H1 (cell line): Measurements from ENCODE around the gene LMTK2. TPM values are rescaled to one million over a fixed set of nuclear protein-coding genes. Genes with fewer than 3 reads are reported as not detected.

Experiments used
- CTCF ChIA-PET: fragments of 300-600 bp; sonication (Branson Sonifier 250); formaldehyde crosslinking; loops from one replicate; lab custom pipeline; 2021; ENCODE audit not compliant: partially characterized antibody; lab: Charles Lee
- POLR2A ChIA-PET: fragments of 300-600 bp; sonication (Branson Sonifier 250); formaldehyde crosslinking; loops from one replicate; lab custom pipeline; 2021; ENCODE audit warnings: inconsistent platforms; ENCODE audit not compliant: partially characterized antibody; lab: Charles Lee
- DNase-seq, 2 experiments: peaks; one replicate each; pipeline versions ENCODE4 v3.0.0 to v3.0.0-alpha.2; 2010 to 2022; ENCODE audit warnings: low spot score in 2 of 2, low read depth in 1 of 2, mixed read lengths in 1 of 2
- FAIRE-seq: peaks from 2 replicates; lab custom pipeline; 2011; peaks lifted over from hg19 to GRCh38; lab: Jason Lieb, UNC
- H2AFZ ChIP-seq: 2 replicates; pipeline ENCODE4 v1.8.1; 2012; ENCODE audit warnings: low read length, inconsistent platforms
- H2AK5ac ChIP-seq: 2 replicates; pipeline ENCODE4 v1.6.1; 2013; ENCODE audit warnings: low read depth, low read length
- H2BK120ac ChIP-seq: replicated peaks from 2 replicates; pipeline ENCODE3; 2013; ENCODE audit warnings: low read depth, low read length, inconsistent platforms
- H2BK12ac ChIP-seq: 2 replicates; pipeline ENCODE4 v1.6.1; 2013; ENCODE audit warnings: low read depth, low read length
- H2BK15ac ChIP-seq: 2 replicates; pipeline ENCODE4 v1.6.1; 2013; ENCODE audit warnings: low read length
- H2BK20ac ChIP-seq: 2 replicates; pipeline ENCODE4 v1.6.1; 2013; ENCODE audit warnings: low read length
- H2BK5ac ChIP-seq: 2 replicates; pipeline ENCODE4 v1.6.1; 2013; ENCODE audit warnings: low read depth, low read length
- H3K14ac ChIP-seq: 2 replicates; pipeline ENCODE4 v1.6.1; 2013; ENCODE audit warnings: inconsistent platforms; ENCODE audit not compliant: insufficient read length
- H3K18ac ChIP-seq: 2 replicates; pipeline ENCODE4 v1.6.1; 2013; ENCODE audit warnings: low read length; ENCODE audit errors: extremely low read depth
- H3K23ac ChIP-seq: 2 replicates; pipeline ENCODE4 v1.6.1; 2013; ENCODE audit warnings: inconsistent platforms; ENCODE audit not compliant: insufficient read length
- H3K23me2 ChIP-seq: 2 replicates; pipeline ENCODE4 v1.6.1; 2013; ENCODE audit warnings: low read depth, low read length
- H3K27ac ChIP-seq: 2 replicates; pipeline ENCODE4 v1.6.1; 2011; ENCODE audit warnings: low read depth, low read length, inconsistent platforms
- H3K27me3 ChIP-seq, 4 experiments: replicated peaks in 1 of 4; 1 replicate in 1 of 4; 2 replicates in 3 of 4; pipeline versions ENCODE4 v1.6.1 to v1.8.1; 2011 to 2013; ENCODE audit warnings: low read length in 3 of 4, mild to moderate bottlenecking in 3 of 4, inconsistent platforms in 2 of 4, mixed read lengths in 2 of 4, moderate library complexity in 1 of 4; ENCODE audit not compliant: control insufficient read depth in 3 of 4, insufficient read depth in 3 of 4; ENCODE audit errors: extremely low read depth in 1 of 4
- H3K36me3 ChIP-seq, 4 experiments: 2 replicates each; pipeline versions ENCODE4 v1.6.1 to v1.8.1; 2011 to 2013; ENCODE audit warnings: mild to moderate bottlenecking in 4 of 4, low read length in 3 of 4, moderate library complexity in 2 of 4, control low read depth in 1 of 4, inconsistent platforms in 1 of 4; ENCODE audit not compliant: insufficient read depth in 4 of 4, control insufficient read depth in 2 of 4
- H3K4ac ChIP-seq: replicated peaks from 2 replicates; pipeline ENCODE3; 2013; ENCODE audit warnings: low read length, low read depth, mixed read lengths, inconsistent platforms; ENCODE audit not compliant: insufficient read length
- H3K4me1 ChIP-seq, 4 experiments: replicated peaks in 1 of 4; 1 replicate in 1 of 4; 2 replicates in 3 of 4; pipeline versions ENCODE4 v1.6.1 to v1.8.1; 2011 to 2013; ENCODE audit warnings: low read length in 3 of 4, inconsistent platforms in 2 of 4, mixed read lengths in 1 of 4; ENCODE audit not compliant: insufficient read depth in 4 of 4, control insufficient read depth in 3 of 4
- H3K4me2 ChIP-seq, 2 experiments: 2 replicates each; pipeline versions ENCODE4 v1.6.1 to v1.8.1; 2011 to 2013; ENCODE audit warnings: low read depth in 2 of 2, low read length in 2 of 2, control low read depth in 1 of 2, inconsistent platforms in 1 of 2, mild to moderate bottlenecking in 1 of 2; ENCODE audit not compliant: insufficient read depth in 1 of 2
- H3K4me3 ChIP-seq, 4 experiments: fragments of 200-600, 300-600 bp in 1 of 4; sonication (generic), shearing (Covaris generic), sonication (Bioruptor Twin) in 1 of 4; 2 replicates each; pipeline versions ENCODE4 v1.5.1 to v1.8.1; 2011 to 2016; ENCODE audit warnings: low read length in 4 of 4, low read depth in 3 of 4, control low read depth in 2 of 4, inconsistent platforms in 2 of 4, mild to moderate bottlenecking in 2 of 4, mixed read lengths in 1 of 4, moderate library complexity in 1 of 4; ENCODE audit not compliant: insufficient read depth in 2 of 4; ENCODE audit errors: extremely low read depth in 1 of 4
- H3K56ac ChIP-seq: replicated peaks from 2 replicates; pipeline ENCODE3; 2013; ENCODE audit warnings: low read depth, mild to moderate bottlenecking, mixed read lengths, low read length, inconsistent platforms; ENCODE audit not compliant: insufficient read length
- H3K79me1 ChIP-seq: 2 replicates; pipeline ENCODE4 v1.6.1; 2013; ENCODE audit warnings: low read depth, low read length, control low read depth
- H3K79me2 ChIP-seq, 2 experiments: 2 replicates each; pipeline versions ENCODE4 v1.6.1 to v1.8.1; 2012 to 2013; ENCODE audit warnings: low read length in 2 of 2, mild to moderate bottlenecking in 2 of 2, inconsistent platforms in 1 of 2; ENCODE audit not compliant: insufficient read depth in 2 of 2, control insufficient read depth in 1 of 2
- H3K9ac ChIP-seq, 4 experiments: replicated peaks in 1 of 4; 1 replicate in 1 of 4; 2 replicates in 3 of 4; pipeline versions ENCODE4 v1.6.1 to v1.8.1; 2011 to 2013; ENCODE audit warnings: low read depth in 3 of 4, low read length in 3 of 4, control low read depth in 2 of 4, mild to moderate bottlenecking in 2 of 4, moderate library complexity in 2 of 4, inconsistent platforms in 1 of 4; ENCODE audit errors: extremely low read depth in 1 of 4
- H3K9me3 ChIP-seq, 2 experiments: 2 replicates each; pipeline versions ENCODE4 v1.6.1 to v1.8.1; 2012 to 2013; ENCODE audit warnings: mild to moderate bottlenecking in 2 of 2, moderate library complexity in 2 of 2, control low read depth in 1 of 2, inconsistent platforms in 1 of 2, low read depth in 1 of 2, low read length in 1 of 2, mixed read lengths in 1 of 2; ENCODE audit not compliant: insufficient read depth in 2 of 2
- H4K20me1 ChIP-seq, 2 experiments: replicated peaks in 1 of 2; 2 replicates each; pipeline versions ENCODE3 to v1.8.1; 2011 to 2013; ENCODE audit warnings: inconsistent platforms in 2 of 2, low read length in 2 of 2, mild to moderate bottlenecking in 1 of 2; ENCODE audit not compliant: insufficient read depth in 2 of 2, control insufficient read depth in 1 of 2
- H4K5ac ChIP-seq: 2 replicates; pipeline ENCODE4 v1.6.1; 2013; ENCODE audit warnings: low read length, low read depth, mixed read lengths, inconsistent platforms; ENCODE audit not compliant: insufficient read length
- H4K8ac ChIP-seq: 2 replicates; pipeline ENCODE4 v1.8.0; 2013; ENCODE audit warnings: mild to moderate bottlenecking, moderate library complexity, low read length, inconsistent platforms; ENCODE audit not compliant: insufficient read depth; ENCODE audit errors: extremely low read depth
- H4K91ac ChIP-seq: replicated peaks from 2 replicates; pipeline ENCODE3; 2013; ENCODE audit warnings: low read length, mixed read lengths, inconsistent platforms; ENCODE audit not compliant: insufficient read length
- ATF2 ChIP-seq: IDR thresholded peaks from 2 replicates; pipeline ENCODE4 v1.6.1; 2012; ENCODE audit warnings: low read length, inconsistent platforms
- WGBS, 2 experiments: shearing (Covaris generic) in 1 of 2; methylation state at CpG; one replicate each; pipeline versions ENCODE4 v1.1.6 to v1.1.7; 2013 to 2015; ENCODE audit warnings: low lambda C conversion rate in 2 of 2, mixed read lengths in 2 of 2, inconsistent platforms in 1 of 2, low coverage in 1 of 2, missing lambda C conversion rate in 1 of 2; ENCODE audit not compliant: insufficient replicate concordance in 2 of 2, insufficient coverage in 1 of 2, insufficient read length in 1 of 2; ENCODE audit errors: extremely low coverage in 1 of 2, missing lambda C conversion rate in 1 of 2; 5-methylcytosine and 5-hydroxymethylcytosine counted together
- polyA plus RNA-seq, 7 experiments: library from polyadenylated mRNA; depleted of rRNA in 3 of 7; stranded (reverse) in 5 of 7; unstranded in 2 of 7; fragments of >200 nt in 5 of 7; fragments of 200-250 nt in 2 of 7; gene quantifications; 1 replicate in 5 of 7; 2 replicates in 1 of 7; 4 replicates in 1 of 7; pipeline versions ENCODE4 v1.2.1 to v1.2.3, GENCODE V29; 2011 to 2013; ENCODE audit warnings: missing spikeins in 2 of 7, mixed read lengths in 2 of 7
- total RNA-seq: library from RNA; stranded (reverse); fragmentation: NEBNext Ultra II Directional; extraction: Animal tissue kit (Norgen Biotek cat#: 25700); gene quantifications from 2 replicates; pipeline ENCODE4 v1.2.1, GENCODE V29; 2021

Gene LMTK2
- total and polyA plus RNA-seq, 2 of the 8 experiments (the other 6 are each of a cell fraction or from before 2014, with no cell fraction given): 9.7 to 30.7 TPM

- Histone ChIP-seq H3K14ac (no peak overlapping the region), H3K18ac (no peak overlapping the region), H2AK5ac (no peak overlapping the region), H3K23ac (no peak overlapping the region), H3K4ac (no peak overlapping the region), H2BK20ac (no peak overlapping the region), H3K4me3 (no peak overlapping the region), H2BK15ac (no peak overlapping the region), H4K20me1 (no peaks in the 10 kb centered on the region), H2BK12ac (no peak overlapping the region), H3K27me3 (no peaks in the 10 kb centered on the region), H3K56ac (no peak overlapping the region), H3K4me2 (no peak overlapping the region), H2BK5ac (no peak overlapping the region), H3K9ac (no peak overlapping the region), H4K8ac (no peak overlapping the region), H4K5ac (no peak overlapping the region), H2AFZ (no peak overlapping the region), H3K27ac (no peak overlapping the region), H3K23me2 (no peaks in the 10 kb centered on the region), H3K9me3 (no peaks in the 10 kb centered on the region), H3K79me2 (no peaks in the 10 kb centered on the region), H2BK120ac (no peak overlapping the region), H3K4me1 (peaks cover 0 to 7% (median 3%) of the 10 kb centered on the region in 4 experiments; a peak in 5 of 7 replicates), H3K79me1 (no peaks in the 10 kb centered on the region), H4K91ac (no peak overlapping the region), H3K36me3 (no peaks in the 10 kb centered on the region)
- DNase-seq: no peak
- WGBS, 2 experiments: 91% methylated on average over 7 of the region's 7 CpGs; no CpG with 5 or more reads in 1 of the 2 experiments
- CTCF ChIA-PET: interaction anchor here (0.5 kb wide), 1 partner anchor 10 kb away, joined by 3 read pairs; no protein-coding TSS in a partner anchor
- POLR2A ChIA-PET: no interaction called here
- FAIRE-seq: no peak
- no peak for TF ChIP-seq ATF2
Measured at GRCh38 chr7:98081319-98081718, 25.3 kb upstream of the LMTK2 start.
